ENCODE data around the gene RHOV.

RHOV gene

DNA sequence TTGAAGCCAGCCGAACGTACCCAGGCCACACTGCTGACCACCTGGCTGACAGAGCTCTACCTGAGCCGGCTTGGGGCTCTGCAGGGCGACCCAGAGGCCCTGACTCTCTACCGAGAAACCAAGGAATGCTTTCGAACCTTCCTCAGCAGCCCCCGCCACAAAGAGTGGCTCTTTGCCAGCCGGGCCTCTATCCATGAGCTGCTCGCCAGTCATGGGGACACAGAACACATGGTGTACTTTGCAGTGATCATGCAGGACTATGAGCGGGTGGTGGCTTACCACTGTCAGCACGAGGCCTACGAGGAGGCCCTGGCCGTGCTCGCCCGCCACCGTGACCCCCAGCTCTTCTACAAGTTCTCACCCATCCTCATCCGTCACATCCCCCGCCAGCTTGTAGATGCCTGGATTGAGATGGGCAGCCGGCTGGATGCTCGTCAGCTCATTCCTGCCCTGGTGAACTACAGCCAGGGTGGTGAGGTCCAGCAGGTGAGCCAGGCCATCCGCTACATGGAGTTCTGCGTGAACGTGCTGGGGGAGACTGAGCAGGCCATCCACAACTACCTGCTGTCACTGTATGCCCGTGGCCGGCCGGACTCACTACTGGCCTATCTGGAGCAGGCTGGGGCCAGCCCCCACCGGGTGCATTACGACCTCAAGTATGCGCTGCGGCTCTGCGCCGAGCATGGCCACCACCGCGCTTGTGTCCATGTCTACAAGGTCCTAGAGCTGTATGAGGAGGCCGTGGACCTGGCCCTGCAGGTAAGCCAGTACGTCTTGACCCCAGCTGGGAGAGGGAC lies 26.4 kb upstream of the RHOV start:
- TF ChIP-seq, protein P1, sequence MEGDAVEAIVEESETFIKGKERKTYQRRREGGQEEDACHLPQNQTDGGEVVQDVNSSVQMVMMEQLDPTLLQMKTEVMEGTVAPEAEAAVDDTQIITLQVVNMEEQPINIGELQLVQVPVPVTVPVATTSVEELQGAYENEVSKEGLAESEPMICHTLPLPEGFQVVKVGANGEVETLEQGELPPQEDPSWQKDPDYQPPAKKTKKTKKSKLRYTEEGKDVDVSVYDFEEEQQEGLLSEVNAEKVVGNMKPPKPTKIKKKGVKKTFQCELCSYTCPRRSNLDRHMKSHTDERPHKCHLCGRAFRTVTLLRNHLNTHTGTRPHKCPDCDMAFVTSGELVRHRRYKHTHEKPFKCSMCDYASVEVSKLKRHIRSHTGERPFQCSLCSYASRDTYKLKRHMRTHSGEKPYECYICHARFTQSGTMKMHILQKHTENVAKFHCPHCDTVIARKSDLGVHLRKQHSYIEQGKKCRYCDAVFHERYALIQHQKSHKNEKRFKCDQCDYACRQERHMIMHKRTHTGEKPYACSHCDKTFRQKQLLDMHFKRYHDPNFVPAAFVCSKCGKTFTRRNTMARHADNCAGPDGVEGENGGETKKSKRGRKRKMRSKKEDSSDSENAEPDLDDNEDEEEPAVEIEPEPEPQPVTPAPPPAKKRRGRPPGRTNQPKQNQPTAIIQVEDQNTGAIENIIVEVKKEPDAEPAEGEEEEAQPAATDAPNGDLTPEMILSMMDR (IDR thresholded peaks at IDR 0.05; ENCODE audit: low read depth, low read length, poor library complexity, severe bottlenecking), result no peak
- no peak for TF ChIP-seq EZH2phosphoT487 (IDR thresholded peaks at IDR 0.05; ENCODE audit: borderline replicate concordance, low read length)
- H3K36me3 ChIP-seq (ENCODE audit: control insufficient read depth, low read length), result peaks cover 63% of the 10 kb centered on the region

GRCh38 chr15:40899536-40900207 lies 25.6 kb upstream of the RHOV start:
- no peak for TF ChIP-seq EZH2phosphoT487 (IDR thresholded peaks at IDR 0.05; ENCODE audit: borderline replicate concordance, low read length)
- TF ChIP-seq, protein P1 (IDR thresholded peaks at IDR 0.05; ENCODE audit: low read depth, low read length, poor library complexity, severe bottlenecking), result no peak
- H3K4me2 ChIP-seq (ENCODE audit: low read length), result no peak overlapping the region
- no peak overlapping the region for H3K27ac ChIP-seq (ENCODE audit: low read depth, low read length)

More for the DNA sequence above, 26.4 kb upstream of the RHOV start:
- Histone ChIP-seq H3K4me1 (ENCODE audit: control insufficient read depth, low read length) (peaks cover 26% of the 10 kb centered on the region), H3K4me2 (ENCODE audit: low read length) (no peak overlapping the region), H3K9me2 (replicated peaks; ENCODE audit: control insufficient read depth, low read length) (no peaks in the 10 kb centered on the region), H3K79me2 (ENCODE audit: control insufficient read depth, low read length) (peaks cover 24% of the 10 kb centered on the region), H3F3A (ENCODE audit: control insufficient read depth, insufficient read depth) (peaks cover 6% of the 10 kb centered on the region), H4K20me1 (ENCODE audit: control insufficient read depth, insufficient read depth, low read depth, low read length) (no peaks in the 10 kb centered on the region), H3K27ac (ENCODE audit: low read depth, low read length) (no peak overlapping the region), H3K4me3 (ENCODE audit: low read length) (no peak overlapping the region), H3K9me3 (ENCODE audit: control insufficient read depth, insufficient read depth, low read length) (no peaks in the 10 kb centered on the region), H3K27me3 (ENCODE audit: control insufficient read depth, low read length) (no peaks in the 10 kb centered on the region)

GRCh38 chr15:40894681-40895448 lies 20.8 kb upstream of the RHOV start:
- Histone ChIP-seq H3K36me3 (ENCODE audit: control insufficient read depth, low read length) (peaks cover 29% of the 10 kb centered on the region), H3K4me1 (ENCODE audit: control insufficient read depth, low read length) (peaks cover 34% of the 10 kb centered on the region), H3K4me2 (ENCODE audit: low read length) (peak overlapping the region; percentile 96), H3K79me2 (ENCODE audit: control insufficient read depth, low read length) (peaks cover 20% of the 10 kb centered on the region), H3K27ac (ENCODE audit: low read depth, low read length) (peak overlapping the region; percentile 26), H3K9me3 (ENCODE audit: control insufficient read depth, insufficient read depth, low read length) (no peaks in the 10 kb centered on the region), H3K4me3 (ENCODE audit: low read length) (peak overlapping the region; percentile 94), H3K9me2 (replicated peaks; ENCODE audit: control insufficient read depth, low read length) (no peaks in the 10 kb centered on the region), H3K27me3 (ENCODE audit: control insufficient read depth, low read length) (no peaks in the 10 kb centered on the region), H4K20me1 (ENCODE audit: control insufficient read depth, insufficient read depth, low read depth, low read length) (no peaks in the 10 kb centered on the region), H3F3A (ENCODE audit: control insufficient read depth, insufficient read depth) (peaks cover 4% of the 10 kb centered on the region)
- TF ChIP-seq, protein P1 (IDR thresholded peaks at IDR 0.05; ENCODE audit: low read depth, low read length, poor library complexity, severe bottlenecking), result peak; percentile 71
- no peak for TF ChIP-seq EZH2phosphoT487 (IDR thresholded peaks at IDR 0.05; ENCODE audit: borderline replicate concordance, low read length)

More at GRCh38 chr15:40899536-40900207, 25.6 kb upstream of the RHOV start:
- Histone ChIP-seq H3K27me3 (ENCODE audit: control insufficient read depth, low read length) (no peaks in the 10 kb centered on the region), H3K79me2 (ENCODE audit: control insufficient read depth, low read length) (peaks cover 32% of the 10 kb centered on the region), H3K4me3 (ENCODE audit: low read length) (no peak overlapping the region), H3F3A (ENCODE audit: control insufficient read depth, insufficient read depth) (peaks cover 6% of the 10 kb centered on the region), H3K9me2 (replicated peaks; ENCODE audit: control insufficient read depth, low read length) (no peaks in the 10 kb centered on the region), H4K20me1 (ENCODE audit: control insufficient read depth, insufficient read depth, low read depth, low read length) (no peaks in the 10 kb centered on the region), H3K4me1 (ENCODE audit: control insufficient read depth, low read length) (peaks cover 30% of the 10 kb centered on the region), H3K36me3 (ENCODE audit: control insufficient read depth, low read length) (peaks cover 60% of the 10 kb centered on the region), H3K9me3 (ENCODE audit: control insufficient read depth, insufficient read depth, low read length) (no peaks in the 10 kb centered on the region)
